GM23248 (cell line): ENCODE results near the gene HOXA11.

Experiments used
- EZH2 ChIP-seq: fragments of 200-600 bp; sonication (generic); IDR thresholded peaks from 2 replicates; pipeline ENCODE4 v1.6.1; 2018; ENCODE audit warnings: antibody characterized with exemption, mild to moderate bottlenecking; ENCODE audit not compliant: insufficient read depth, poor library complexity, severe bottlenecking
- EZH2phosphoT487 ChIP-seq: fragments of 200-600 bp; sonication (generic); IDR thresholded peaks from 2 replicates; pipeline ENCODE4 v1.6.1; 2018; ENCODE audit warnings: antibody characterized with exemption, moderate library complexity, mild to moderate bottlenecking, low read depth; ENCODE audit not compliant: insufficient read depth

- TF ChIP-seq EZH2 (no peak), EZH2phosphoT487 (peak; percentile 71; the same call in 1 of the 2 replicates)
Measured at GRCh38 chr7:27170426-27171324, 14.4 kb downstream of the HOXA11 start.
